ENCODE measurements around the gene CPT1C.

DNA sequence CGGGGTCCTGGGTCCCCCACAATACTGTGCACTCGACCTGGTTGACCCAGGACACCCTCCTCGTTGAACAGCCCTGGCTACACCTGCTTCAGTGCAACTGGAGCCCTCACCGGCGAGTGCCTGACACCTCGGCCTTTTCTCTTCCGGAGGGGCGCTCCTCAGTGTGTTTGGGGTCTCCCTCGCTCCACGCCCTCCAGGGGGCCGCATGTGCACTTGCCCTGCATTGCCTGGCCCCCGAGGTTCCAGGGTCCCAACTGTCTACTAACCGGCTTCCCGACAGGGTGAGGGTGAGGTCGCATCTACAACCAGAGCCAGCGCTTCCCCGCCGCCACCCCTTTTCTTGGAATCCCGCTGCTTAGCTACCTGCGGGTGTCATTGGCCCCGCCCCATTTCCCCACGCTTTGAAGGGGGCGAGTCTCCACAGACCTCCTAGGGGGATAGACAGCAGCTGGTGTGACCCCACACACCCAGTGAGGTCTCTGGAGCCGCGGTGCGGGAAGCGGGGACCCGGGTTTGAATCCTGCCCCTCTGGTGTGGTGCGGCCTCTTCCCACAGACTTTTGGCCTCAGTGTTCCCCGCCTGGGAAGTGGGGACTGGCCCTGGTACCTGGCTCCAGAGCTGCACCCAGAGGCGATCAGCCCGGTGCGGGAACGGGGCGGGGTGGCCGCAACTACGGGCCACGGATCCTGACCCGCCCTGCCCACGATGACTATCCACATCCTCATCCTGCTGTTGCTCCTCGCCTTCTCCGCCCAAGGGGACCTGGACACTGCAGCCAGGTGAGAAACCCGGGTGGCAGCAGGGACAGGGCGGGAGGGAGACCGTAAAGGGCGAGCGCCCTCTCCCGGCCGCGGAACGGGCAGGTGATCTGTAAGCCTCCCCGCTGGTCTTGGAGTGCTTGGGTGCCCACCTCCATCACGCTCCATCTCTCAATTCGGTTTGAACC, 1.5 kb upstream of the CPT1C start, which contains the start of gene ADM5:
- TF ChIP-seq, protein P1, sequence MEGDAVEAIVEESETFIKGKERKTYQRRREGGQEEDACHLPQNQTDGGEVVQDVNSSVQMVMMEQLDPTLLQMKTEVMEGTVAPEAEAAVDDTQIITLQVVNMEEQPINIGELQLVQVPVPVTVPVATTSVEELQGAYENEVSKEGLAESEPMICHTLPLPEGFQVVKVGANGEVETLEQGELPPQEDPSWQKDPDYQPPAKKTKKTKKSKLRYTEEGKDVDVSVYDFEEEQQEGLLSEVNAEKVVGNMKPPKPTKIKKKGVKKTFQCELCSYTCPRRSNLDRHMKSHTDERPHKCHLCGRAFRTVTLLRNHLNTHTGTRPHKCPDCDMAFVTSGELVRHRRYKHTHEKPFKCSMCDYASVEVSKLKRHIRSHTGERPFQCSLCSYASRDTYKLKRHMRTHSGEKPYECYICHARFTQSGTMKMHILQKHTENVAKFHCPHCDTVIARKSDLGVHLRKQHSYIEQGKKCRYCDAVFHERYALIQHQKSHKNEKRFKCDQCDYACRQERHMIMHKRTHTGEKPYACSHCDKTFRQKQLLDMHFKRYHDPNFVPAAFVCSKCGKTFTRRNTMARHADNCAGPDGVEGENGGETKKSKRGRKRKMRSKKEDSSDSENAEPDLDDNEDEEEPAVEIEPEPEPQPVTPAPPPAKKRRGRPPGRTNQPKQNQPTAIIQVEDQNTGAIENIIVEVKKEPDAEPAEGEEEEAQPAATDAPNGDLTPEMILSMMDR (IDR thresholded peaks at IDR 0.05): peak; percentile 58
- TF ChIP-seq EZH2 (IDR thresholded peaks at IDR 0.05) (no peak), EZH2phosphoT487 (IDR thresholded peaks at IDR 0.05) (no peak)
